Esophagus squamous epithelium (tissue), 4 donors: ENCODE data around the gene RAPH1.

Experiments
- POLR2A ChIP-seq, 4 donors: fragments of 450-650 bp; IDR thresholded peaks; one replicate each; pipeline ENCODE4 v1.6.1; 2017; ENCODE audit warnings: antibody characterized with exemption in 4 of 4, mild to moderate bottlenecking in 4 of 4, moderate library complexity in 3 of 4
- TF ChIP-seq, protein P1 (sequence below), 6 experiments: fragments of 450-650 bp in 4 of 6; fragments of 200-600 bp in 2 of 6; sonication (generic) in 2 of 6; IDR thresholded peaks; one replicate each; pipeline ENCODE4 v1.5.1; 2016 to 2019; ENCODE audit warnings: antibody characterized with exemption in 6 of 6, mild to moderate bottlenecking in 4 of 6, moderate library complexity in 4 of 6

DNA sequence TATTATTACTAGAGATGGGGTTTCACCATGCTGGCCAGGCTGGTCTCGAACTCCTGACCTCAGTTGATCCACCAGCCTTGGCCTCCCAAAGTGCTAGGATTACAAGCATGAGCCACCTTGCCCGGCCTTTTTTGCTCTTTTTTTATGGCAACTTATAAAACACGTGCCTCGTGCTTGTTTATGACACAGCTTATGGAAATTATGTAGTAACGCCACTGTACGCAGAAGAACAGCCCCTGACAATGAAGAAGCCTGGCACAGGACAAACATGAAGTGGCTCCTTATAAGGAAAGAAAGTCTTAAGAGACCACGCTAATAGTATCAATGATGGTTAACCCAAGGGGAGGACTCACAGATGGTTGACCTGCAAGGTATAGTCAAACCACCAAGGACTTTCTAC lies 37.2 kb upstream of the RAPH1 start:
- TF ChIP-seq, protein P1, sequence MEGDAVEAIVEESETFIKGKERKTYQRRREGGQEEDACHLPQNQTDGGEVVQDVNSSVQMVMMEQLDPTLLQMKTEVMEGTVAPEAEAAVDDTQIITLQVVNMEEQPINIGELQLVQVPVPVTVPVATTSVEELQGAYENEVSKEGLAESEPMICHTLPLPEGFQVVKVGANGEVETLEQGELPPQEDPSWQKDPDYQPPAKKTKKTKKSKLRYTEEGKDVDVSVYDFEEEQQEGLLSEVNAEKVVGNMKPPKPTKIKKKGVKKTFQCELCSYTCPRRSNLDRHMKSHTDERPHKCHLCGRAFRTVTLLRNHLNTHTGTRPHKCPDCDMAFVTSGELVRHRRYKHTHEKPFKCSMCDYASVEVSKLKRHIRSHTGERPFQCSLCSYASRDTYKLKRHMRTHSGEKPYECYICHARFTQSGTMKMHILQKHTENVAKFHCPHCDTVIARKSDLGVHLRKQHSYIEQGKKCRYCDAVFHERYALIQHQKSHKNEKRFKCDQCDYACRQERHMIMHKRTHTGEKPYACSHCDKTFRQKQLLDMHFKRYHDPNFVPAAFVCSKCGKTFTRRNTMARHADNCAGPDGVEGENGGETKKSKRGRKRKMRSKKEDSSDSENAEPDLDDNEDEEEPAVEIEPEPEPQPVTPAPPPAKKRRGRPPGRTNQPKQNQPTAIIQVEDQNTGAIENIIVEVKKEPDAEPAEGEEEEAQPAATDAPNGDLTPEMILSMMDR (IDR thresholded peaks at IDR 0.05), result no peak
- no peak for TF ChIP-seq POLR2A (IDR thresholded peaks at IDR 0.05)
